HepG2 (cell line): Measurements from ENCODE around the gene NEAT1. TPM values are rescaled to one million over a fixed set of nuclear protein-coding genes. Genes with fewer than 3 reads are reported as not detected.
A peak's percentile ranks its signal among the peaks of the same experiment; 100 is the strongest.

Source experiments
- FOXM1 ChIP-seq: sonication (generic); formaldehyde crosslinking; IDR thresholded peaks from 2 replicates; pipeline ENCODE4 v1.5.0; 2020; ENCODE audit warnings: missing genetic modification reagents
- HIC2 ChIP-seq: sonication (generic); formaldehyde crosslinking; IDR thresholded peaks from 2 replicates; pipeline ENCODE4 v1.9.0; 2022; ENCODE audit warnings: low read depth, missing genetic modification reagents
- HIVEP1 ChIP-seq: sonication (generic); formaldehyde crosslinking; IDR thresholded peaks from 2 replicates; pipeline ENCODE4 v1.4.0; 2020; ENCODE audit warnings: mild to moderate bottlenecking, missing genetic modification reagents
- MBNL3 ChIP-seq: fragments of 250-450 bp; sonication (Bioruptor Pico); conservative IDR thresholded peaks from 2 replicates; pipeline ENCODE4 v1.8.0; 2022; ENCODE audit warnings: mild to moderate bottlenecking, inconsistent platforms
- MXD3 ChIP-seq: IDR thresholded peaks from 2 replicates; pipeline ENCODE4 v1.6.1; 2016; ENCODE audit warnings: mild to moderate bottlenecking, missing biosample characterization, missing genetic modification reagents
- PREB ChIP-seq: sonication (generic); formaldehyde crosslinking; IDR thresholded peaks from 2 replicates; pipeline ENCODE4 v1.4.0; 2020; ENCODE audit warnings: missing genetic modification reagents
- TRIM22 ChIP-seq: fragments of 450-650 bp; IDR thresholded peaks from 2 replicates; pipeline ENCODE4 v1.6.1; 2017
- ZEB1 ChIP-seq: IDR thresholded peaks from 2 replicates; pipeline ENCODE4 v1.6.1; 2012; ENCODE audit warnings: mild to moderate bottlenecking, low read depth, inconsistent platforms; ENCODE audit not compliant: insufficient replicate concordance
- ZFP62 ChIP-seq: sonication (generic); formaldehyde crosslinking; IDR thresholded peaks from 2 replicates; pipeline ENCODE4 v1.4.0; 2020; ENCODE audit warnings: missing genetic modification reagents
- ZKSCAN5 ChIP-seq: sonication (generic); formaldehyde crosslinking; IDR thresholded peaks from 2 replicates; pipeline ENCODE4 v1.5.1; 2020; ENCODE audit warnings: mild to moderate bottlenecking, missing genetic modification reagents
- ZNF24 ChIP-seq: fragments of 450-650 bp; IDR thresholded peaks from 2 replicates; pipeline ENCODE4 v1.6.1; 2017; ENCODE audit warnings: antibody characterized with exemption, mild to moderate bottlenecking
- ZNF251 ChIP-seq: sonication (generic); formaldehyde crosslinking; IDR thresholded peaks from 2 replicates; pipeline ENCODE4 v1.9.0; 2021; ENCODE audit warnings: mild to moderate bottlenecking, missing genetic modification reagents
- ZNF33A ChIP-seq: sonication (generic); formaldehyde crosslinking; IDR thresholded peaks from 2 replicates; pipeline ENCODE4 v1.5.1; 2020; ENCODE audit warnings: missing genetic modification reagents, mild to moderate bottlenecking, moderate library complexity, borderline replicate concordance
- ZNF430 ChIP-seq: sonication (generic); formaldehyde crosslinking; IDR thresholded peaks from 2 replicates; pipeline ENCODE4 v1.9.0; 2021; ENCODE audit warnings: mild to moderate bottlenecking, missing genetic modification reagents
- ZNF432 ChIP-seq: sonication (generic); formaldehyde crosslinking; IDR thresholded peaks from 2 replicates; pipeline ENCODE4 v1.5.0; 2020; ENCODE audit warnings: missing genetic modification reagents, mild to moderate bottlenecking, borderline replicate concordance
- ZNF484 ChIP-seq: sonication (generic); formaldehyde crosslinking; IDR thresholded peaks from 2 replicates; pipeline ENCODE4 v1.5.1; 2020; ENCODE audit warnings: mild to moderate bottlenecking, low read depth, missing genetic modification reagents, borderline replicate concordance
- polyA plus RNA-seq, 8 experiments: library from polyadenylated mRNA; depleted of rRNA in 3 of 8; stranded (reverse) in 7 of 8; unstranded in 1 of 8; fragments of >200 nt; fragmentation: Illumina TruSeq in 4 of 8; extraction: Trizol in 4 of 8; gene quantifications; 2 replicates each; pipeline versions ENCODE4 v1.2.1 to v1.2.3, GENCODE V29; 2011 to 2016; ENCODE audit warnings: low read depth in 4 of 8, missing spikeins in 1 of 8, mixed read lengths in 1 of 8; ENCODE audit not compliant: insufficient read depth in 1 of 8
- total RNA-seq, 5 experiments: library from RNA; depleted of rRNA; stranded (reverse); fragments of >200 nt; fragmentation: Illumina TruSeq; extraction: Trizol; gene quantifications; 2 replicates each; pipeline ENCODE4 v1.2.3, GENCODE V29; 2016; ENCODE audit warnings: low read depth in 1 of 5
- TF ChIP-seq, protein P1 (sequence below): sonication (generic); formaldehyde crosslinking; IDR thresholded peaks from 2 replicates; pipeline ENCODE4 v1.5.0; 2020; ENCODE audit warnings: mild to moderate bottlenecking, missing genetic modification reagents, borderline replicate concordance

The NEAT1 gene
- total and polyA plus RNA-seq, 2 of the 13 experiments (the other 11 are each of a cell fraction or from before 2014, with no cell fraction given) = 20.5 to 41.2 TPM

GRCh38 chr11:65420979-65421793 is 1.4 kb upstream of the NEAT1 start (continued):
- no peak for TF ChIP-seq ZNF33A (CRISPR knock-in tag)
- TF ChIP-seq ZNF24 = no peak
- TF ChIP-seq ZNF430 (CRISPR knock-in tag) = peak; percentile 95
- no peak for TF ChIP-seq PREB (CRISPR knock-in tag)
- no peak for TF ChIP-seq FOXM1 (CRISPR knock-in tag)
- TF ChIP-seq MBNL3 (CRISPR knock-in tag) = no peak
- no peak for TF ChIP-seq ZEB1
- TF ChIP-seq MXD3 = no peak; the same call in 1 of the 2 replicates
- TF ChIP-seq ZNF251 (CRISPR knock-in tag) = no peak
- no peak; the same call in 1 of the 2 replicates for TF ChIP-seq HIVEP1 (CRISPR knock-in tag)
- no peak for TF ChIP-seq TRIM22
- no peak for TF ChIP-seq ZFP62 (CRISPR knock-in tag)
- no peak for TF ChIP-seq ZNF432 (CRISPR knock-in tag)
- no peak for TF ChIP-seq ZNF484 (CRISPR knock-in tag)
- peak; percentile 85 for TF ChIP-seq HIC2 (CRISPR knock-in tag)
- no peak for TF ChIP-seq ZKSCAN5 (CRISPR knock-in tag)
- TF ChIP-seq, protein P1, sequence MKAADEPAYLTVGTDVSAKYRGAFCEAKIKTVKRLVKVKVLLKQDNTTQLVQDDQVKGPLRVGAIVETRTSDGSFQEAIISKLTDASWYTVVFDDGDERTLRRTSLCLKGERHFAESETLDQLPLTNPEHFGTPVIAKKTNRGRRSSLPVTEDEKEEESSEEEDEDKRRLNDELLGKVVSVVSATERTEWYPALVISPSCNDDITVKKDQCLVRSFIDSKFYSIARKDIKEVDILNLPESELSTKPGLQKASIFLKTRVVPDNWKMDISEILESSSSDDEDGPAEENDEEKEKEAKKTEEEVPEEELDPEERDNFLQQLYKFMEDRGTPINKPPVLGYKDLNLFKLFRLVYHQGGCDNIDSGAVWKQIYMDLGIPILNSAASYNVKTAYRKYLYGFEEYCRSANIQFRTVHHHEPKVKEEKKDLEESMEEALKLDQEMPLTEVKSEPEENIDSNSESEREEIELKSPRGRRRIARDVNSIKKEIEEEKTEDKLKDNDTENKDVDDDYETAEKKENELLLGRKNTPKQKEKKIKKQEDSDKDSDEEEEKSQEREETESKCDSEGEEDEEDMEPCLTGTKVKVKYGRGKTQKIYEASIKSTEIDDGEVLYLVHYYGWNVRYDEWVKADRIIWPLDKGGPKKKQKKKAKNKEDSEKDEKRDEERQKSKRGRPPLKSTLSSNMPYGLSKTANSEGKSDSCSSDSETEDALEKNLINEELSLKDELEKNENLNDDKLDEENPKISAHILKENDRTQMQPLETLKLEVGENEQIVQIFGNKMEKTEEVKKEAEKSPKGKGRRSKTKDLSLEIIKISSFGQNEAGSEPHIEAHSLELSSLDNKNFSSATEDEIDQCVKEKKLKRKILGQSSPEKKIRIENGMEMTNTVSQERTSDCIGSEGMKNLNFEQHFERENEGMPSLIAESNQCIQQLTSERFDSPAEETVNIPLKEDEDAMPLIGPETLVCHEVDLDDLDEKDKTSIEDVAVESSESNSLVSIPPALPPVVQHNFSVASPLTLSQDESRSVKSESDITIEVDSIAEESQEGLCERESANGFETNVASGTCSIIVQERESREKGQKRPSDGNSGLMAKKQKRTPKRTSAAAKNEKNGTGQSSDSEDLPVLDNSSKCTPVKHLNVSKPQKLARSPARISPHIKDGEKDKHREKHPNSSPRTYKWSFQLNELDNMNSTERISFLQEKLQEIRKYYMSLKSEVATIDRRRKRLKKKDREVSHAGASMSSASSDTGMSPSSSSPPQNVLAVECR (CRISPR knock-in tag) = no peak; the same call in 1 of the 2 replicates
